HG02885 (cell line): Measurements from ENCODE around the gene CNTN5.
"Not testable (repeated sequence)": the region's sequence is repeated elsewhere in the genome, so short reads cannot be mapped to it uniquely, and the experiment has no call there.

Experiments used
- ATAC-seq: cut with Tn5 transposase; IDR thresholded peaks from one replicate; pipeline ENCODE4 v1.9.1; 2021; ENCODE audit warnings: mild to moderate bottlenecking; ENCODE audit not compliant: unreplicated experiment, poor library complexity

Gene CNTN5

DNA sequence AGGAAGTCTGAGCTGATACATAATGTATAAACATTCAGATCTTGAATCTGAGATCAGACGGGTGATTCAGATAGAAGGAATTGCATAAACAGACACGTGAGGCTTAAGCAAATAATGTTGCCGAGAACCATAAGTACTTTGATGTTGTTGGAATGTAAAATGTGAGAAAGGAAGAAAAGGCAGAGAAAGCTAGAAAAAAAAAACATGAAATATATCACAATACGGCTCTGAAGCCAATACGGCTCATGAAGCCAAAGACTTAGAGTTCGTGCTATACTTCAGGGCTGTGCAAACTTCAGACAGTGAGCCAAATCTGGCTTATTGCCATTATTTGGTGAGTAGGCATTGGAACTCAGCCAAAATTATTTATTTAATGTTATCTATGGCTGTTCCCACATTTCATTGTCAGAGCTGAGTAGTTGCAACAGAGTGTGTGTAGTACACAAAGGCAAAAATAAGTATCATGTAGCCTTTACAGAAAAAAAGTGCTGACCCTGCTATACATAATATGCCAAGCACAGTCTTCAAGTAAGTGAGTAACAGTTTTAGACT, 673.3 kb downstream of the CNTN5 start:
- no peak for ATAC-seq

DNA sequence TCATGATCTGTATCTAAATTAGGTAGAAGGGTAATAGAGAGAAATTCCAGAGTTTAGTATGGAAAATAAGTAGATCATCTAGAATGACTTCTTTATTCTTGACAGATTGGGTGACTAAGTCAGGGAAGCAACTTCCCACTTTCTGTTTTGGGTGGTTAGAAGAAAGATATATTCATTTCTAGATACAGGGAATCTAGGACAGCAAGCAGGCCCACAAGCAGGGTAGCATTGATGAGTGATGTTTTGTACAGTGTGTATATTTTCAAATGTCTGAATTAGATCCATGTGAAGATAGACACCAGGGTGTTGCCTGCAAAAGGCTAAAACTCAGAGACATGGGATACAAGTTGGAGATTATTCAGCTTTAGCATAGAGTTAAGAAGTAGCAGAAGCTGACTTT, 674.4 kb downstream of the CNTN5 start:
- ATAC-seq = no peak

DNA sequence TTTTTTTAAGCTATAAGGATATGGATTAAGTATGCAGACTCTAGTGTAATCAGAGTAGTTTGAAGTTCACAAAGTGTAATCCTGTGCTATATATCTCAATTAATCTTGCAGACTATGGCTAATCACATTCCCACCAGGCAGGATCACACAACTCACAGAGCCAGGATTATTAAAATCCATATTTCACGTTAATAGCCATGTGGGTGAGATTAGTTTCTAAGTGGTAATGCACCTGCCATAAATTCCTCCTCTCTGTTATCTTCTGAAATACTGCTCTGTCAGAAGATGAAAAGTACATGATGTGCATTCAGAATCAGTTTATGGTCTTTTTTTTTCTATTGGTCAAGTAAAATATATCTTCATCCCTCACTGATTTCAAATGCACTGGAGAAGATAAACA, 686.1 kb downstream of the CNTN5 start:
- ATAC-seq = no peak

DNA sequence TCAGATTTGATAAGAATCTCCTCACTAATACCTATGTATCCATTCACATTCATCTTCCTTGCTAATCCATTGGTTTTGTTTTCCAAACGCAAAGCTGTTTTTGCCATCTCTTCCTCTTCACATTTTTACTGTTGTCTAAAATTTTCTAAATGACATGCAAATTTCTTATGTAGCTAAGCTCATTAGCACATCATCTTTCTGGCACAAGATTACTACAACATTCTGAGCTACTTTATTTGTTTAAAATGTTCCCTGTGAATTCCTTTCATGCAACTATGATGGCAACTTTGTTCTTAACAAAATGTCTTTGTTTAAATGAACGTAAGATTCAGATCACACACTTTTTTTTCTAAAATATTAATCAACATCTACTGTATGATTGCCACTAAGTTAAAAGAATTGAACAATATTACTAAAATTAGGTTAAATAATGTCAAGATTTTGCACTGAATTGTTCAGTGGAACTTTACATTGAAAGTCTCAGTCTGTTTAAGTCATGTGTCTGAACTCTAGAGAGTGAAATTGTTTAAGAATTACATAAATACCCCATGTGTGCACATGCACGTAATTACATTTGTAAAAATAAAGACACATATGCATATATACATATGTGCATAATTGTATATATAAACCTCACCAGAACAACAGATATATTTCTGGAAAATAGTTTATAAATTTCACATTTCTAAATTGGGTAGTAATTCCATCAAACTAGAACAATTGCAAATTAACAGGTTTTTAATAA, 688.4 kb downstream of the CNTN5 start:
- no peak for ATAC-seq

DNA sequence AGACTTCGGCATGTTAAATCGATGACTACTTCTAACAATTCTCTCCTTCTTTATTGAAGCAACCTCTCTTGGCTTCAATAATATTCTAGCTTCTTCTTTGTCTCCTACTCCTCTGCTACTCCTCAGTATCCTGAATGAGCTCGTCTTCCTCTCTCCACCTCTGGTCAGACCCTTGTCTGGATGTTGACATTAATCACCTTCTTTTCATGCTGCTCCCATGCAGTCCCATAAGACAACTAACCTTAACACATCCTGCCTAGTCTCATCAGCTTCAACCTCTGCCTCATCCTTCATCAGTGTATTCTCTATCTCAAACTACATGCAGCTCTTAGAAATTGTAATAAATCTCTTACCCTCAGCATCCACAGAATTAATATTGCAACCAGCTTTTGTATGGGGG, 695.6 kb downstream of the CNTN5 start:
- ATAC-seq = no peak

DNA sequence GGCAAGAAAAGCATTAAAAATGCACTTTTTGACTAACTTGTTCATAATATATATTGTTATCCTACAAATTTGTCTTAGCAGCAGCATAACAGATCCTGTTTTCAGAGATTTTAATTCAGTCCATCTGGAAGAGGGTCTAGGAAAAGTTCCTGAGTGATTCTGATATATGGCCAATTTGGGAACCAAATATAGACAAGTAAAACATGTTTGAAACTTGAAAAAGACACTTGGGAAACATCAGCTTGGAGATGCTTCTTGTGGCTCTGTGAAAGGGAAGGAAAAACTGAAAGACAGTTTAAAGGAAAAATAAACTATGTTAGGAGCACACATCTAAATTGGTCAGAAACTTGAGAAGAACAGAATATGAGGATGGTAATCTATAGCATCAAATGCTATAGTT, 697.5 kb downstream of the CNTN5 start:
- ATAC-seq = no peak

DNA sequence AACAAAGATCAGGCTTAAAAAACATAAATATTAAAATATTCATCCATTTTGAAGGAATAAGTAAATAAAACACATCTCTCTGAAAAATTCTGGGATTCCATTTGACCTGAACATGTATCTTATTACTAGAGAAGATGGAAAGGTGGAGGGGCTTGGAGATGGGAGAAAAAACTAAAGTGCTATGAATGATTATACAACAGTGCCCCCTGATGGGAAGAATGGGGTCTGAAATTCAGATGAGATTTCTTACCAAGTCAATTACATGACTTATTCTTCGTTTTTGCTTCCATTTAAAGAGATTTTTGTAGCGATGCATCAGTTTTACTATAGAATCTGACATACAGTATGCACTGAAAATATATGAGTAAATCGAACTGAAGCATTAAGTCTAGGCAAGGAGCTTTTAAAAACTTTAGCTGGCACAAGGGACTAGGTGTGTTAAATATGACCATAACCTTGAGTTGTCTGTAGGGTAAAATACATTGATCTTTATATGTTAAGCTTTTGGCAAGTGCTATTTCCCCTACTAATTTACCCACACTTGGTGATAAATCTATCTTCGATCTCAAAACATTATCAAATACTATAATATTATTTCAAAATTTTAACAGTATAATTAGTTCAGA, 718.8 kb downstream of the CNTN5 start:
- ATAC-seq = no peak

DNA sequence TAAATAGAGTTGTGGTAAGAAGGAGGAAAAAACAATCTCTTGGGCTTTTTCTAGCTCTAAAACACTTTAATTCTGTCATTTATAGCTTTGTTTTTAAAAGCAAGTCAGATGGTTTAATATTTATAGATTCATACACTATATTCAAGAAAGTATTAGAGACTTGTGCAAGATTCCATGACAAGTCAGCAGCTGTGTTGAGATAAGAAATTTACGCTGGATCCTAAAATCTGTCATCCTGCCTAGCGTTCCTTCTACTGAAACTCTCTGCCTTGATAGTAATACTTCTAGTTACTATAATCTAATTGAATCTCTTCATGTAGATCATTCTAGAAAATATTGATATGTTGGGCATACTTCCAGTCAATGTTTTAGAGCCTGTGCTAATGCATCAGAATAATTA, 721.8 kb downstream of the CNTN5 start:
- ATAC-seq = no peak

DNA sequence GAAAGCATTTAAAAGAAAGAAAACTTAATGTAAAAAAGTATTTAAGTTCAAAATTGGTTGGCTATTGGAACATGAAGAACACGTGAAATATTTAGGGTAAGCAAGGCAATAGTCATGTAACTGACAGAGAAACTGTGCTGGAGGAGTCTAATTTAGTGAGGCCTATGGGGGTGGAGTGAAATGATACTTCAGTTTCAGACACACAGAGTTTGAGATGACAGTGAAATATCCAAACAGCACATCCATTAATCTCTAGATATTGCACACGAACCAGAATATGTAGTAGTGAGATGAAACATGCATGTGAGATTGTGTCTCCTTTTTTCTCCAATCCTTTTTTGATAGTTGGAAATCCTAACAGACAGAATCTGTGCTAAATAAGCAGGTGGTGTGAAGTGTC, 739.0 kb downstream of the CNTN5 start:
- ATAC-seq = no peak

DNA sequence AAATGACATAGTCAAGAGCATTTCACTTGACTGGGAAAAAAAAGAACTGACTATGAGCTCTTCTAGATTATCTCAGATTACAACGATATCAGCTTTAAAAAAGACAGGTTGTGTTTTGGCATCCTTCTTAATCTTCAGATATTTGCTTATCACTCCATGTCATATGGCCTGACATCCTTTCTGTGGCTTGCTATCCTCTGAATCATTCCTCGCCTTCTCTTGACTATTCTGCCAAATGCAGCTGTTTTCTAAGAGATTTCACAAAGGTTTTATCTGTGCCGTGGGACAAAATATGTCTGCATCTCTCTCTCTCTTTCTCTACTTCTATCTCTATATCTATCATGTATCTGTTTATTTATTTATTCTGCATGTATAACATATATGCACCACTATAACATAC, 746.1 kb downstream of the CNTN5 start:
- no peak for ATAC-seq

DNA sequence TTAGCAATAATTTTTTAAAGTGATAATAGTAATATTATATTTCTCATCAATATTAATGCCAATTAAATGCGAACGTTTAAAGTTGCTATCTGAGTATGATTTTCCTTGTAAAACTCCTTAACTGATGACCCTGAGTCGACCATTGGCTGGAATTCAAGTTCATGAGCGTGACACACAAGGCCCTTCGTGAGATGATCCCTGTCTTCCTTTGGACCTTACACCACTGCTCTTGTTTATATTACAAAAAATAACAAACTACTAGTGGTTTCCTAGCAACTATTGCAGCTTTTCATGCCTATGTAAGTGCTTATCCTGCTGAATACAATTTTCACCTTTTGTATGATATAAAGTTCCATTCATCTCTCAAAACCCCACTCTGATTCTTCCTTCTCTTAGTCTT, 752.9 kb downstream of the CNTN5 start:
- no peak for ATAC-seq

DNA sequence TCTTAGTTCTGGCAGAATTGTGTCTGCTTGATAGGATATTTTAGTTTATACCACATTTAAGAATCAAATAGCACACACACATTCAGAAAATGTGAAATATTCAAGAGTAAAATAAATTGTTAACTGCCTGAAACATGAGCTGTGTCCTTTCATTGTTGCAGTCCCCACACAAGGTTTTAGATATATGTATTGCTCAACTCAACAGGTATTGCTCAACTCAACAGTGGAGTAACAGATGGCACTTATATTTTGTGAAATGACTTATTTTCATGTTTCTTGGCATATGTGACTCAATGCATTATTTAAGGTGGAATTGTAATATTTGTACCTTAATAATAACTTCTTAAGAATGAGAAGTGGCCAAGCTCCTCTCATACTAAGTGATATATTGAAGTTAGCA, 760.3 kb downstream of the CNTN5 start:
- no peak for ATAC-seq

DNA sequence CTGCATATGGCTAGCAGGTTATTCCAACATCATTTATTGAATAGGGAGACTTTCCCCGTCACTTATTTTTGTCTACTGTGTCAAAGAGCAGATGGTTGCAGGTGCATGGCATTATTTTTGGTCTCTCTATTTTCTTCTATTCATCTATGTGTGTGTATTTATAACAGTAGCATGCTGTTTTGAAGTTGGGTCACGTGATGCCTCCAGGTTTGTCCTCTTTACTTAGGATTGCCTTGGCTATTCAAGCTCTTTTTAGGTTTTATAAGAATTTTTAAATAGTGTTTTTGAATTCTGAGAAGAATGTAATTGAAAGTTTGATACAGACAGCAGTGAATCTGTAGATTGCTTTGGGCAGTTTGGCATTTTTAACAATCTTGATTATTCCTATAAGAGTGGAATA, 770.6 kb downstream of the CNTN5 start:
- ATAC-seq = no peak

DNA sequence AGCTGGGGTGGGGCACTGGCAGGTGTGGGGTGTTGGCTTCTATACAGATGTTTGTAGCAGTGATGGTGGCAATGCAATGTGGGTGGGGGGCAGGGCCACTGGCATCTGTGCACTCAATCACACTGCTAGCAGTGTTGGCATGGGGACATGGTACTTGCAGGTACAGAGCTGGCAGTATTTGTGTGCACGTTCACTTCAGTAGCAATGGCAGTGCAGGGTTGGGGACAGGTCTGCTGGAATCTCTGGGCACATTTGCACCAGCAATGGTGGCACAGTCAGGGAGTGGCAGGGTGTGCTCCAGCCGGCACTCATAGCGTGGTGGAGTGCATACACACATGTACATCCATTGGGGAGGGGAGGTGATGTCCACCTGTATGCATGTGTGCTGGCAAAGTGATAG, 775.2 kb downstream of the CNTN5 start:
- ATAC-seq = no peak

DNA sequence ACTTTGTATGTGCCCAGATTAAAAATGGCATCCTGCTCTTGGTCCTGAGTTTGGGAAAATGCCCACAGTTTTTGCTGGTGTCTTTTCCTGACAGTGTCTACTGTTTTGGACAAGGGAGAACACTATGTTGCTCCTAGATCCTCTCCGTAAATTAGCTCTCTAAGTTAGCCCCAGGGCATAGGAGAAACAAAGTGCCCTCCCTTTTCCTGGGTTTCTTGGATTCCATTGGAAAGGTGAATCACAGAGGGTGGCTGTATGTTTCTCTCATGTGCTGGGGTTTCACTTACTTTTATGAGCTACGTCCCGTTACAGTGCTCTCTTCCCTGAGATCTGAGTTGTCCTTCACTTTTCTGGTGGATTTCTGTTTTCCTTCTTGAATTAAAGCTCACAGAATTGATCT, 782.8 kb downstream of the CNTN5 start:
- no peak for ATAC-seq

DNA sequence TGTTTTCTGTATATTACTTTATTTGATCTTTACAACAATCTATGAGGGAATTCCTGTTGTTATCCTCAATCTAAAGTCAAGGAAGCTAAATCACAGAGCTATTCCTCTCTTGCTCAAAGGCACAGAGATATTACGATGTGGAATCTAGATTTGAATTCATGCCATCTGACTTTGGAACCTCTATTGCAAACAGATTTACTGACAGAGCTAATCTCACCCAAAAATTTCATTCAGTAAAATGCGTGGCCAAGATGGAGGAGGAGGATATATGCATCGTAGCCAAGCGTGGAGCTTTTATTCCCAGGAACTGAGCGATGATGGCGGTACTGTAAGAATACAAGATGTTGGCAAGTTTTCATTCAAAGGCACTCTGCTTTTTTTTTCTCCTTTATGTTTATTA, 791.8 kb downstream of the CNTN5 start:
- no peak for ATAC-seq

DNA sequence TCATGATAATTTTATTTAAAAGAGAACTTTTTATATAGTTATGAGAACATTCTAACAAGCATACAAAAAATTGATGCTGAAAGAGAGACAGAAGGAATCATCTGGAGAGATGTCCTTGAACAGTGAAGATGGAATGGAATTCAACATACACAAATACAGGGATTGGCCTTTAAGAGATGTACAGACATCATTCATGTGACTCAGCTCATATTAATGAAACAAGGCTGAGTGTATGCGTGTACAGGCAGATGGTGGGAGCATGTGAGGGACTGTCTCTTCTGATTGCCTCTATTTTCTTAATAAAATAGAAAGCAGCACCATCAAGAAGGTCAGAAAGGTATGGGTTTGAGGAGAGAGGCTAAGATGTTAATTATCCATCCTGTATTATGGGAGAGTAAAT, 793.3 kb downstream of the CNTN5 start:
- no peak for ATAC-seq

DNA sequence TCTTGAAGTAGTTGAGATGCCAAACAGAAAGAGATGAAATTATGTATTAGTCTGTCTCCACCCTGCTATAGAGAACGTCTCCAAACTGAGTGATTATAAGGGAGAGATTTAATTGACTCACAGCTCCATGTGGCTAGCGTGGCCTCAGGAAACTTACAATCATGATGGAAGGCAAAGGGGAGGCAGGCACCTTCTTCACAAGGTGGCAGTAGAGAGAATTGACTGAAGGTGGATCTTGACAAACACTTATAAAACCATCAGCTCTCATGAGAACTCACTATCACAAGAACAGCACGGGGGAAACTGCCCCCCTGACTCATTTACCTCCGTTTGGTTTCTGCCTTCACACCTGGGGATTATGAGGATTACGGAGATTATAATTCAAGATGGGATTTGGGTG, 794.0 kb downstream of the CNTN5 start:
- no peak for ATAC-seq

DNA sequence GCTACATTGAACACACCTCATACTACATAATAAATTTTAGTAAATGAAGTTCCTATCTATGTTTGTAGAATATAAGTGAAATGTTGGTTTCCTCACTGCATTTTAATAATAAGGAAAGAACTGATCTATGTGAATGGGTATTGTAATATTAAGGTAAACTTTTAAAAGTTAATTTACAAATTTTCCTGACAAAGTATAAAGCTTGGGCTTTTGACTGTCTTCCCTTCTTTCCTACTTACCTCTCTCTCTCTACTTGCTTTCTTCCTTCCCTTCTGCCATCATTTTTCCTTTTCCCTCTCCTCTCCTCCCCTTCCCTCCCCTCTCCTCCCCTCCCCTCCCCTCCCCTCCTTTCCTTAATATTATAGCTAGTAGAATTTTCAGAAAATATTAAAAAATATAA, 798.2 kb downstream of the CNTN5 start:
- no peak for ATAC-seq

DNA sequence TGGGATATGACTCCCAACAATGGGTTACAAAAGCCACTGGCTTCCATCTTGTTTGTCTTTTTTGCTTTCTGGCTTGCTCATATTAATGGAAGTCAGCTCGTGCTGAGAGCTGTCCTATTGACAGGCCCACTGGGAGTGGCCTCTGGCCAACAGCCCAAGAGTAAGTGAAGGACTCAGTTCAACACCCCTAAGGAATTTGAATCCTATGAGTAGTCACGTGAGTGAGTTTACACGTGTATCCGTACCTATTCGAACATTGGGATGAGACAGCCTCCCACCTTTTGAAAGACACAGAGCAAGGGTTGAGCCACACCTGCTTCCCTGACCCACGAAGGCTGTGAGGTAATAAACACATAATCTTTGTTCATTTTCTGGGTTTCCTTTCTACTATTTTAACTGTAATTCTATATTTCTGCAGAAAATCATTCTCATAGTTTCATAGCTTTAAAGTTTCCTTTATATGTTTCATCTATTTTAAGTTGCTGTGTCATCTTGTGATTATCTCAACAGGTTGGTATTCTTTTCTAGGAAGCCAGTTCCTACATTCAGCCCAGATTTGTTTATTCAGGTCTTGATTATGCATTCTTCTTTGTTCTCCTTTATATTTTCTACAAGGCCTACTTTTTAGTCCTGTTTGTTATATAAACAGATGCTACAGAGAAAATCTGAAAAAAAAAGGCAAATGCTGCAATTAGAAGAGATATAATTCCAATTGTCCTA, 802.3 kb downstream of the CNTN5 start:
- ATAC-seq = no peak

DNA sequence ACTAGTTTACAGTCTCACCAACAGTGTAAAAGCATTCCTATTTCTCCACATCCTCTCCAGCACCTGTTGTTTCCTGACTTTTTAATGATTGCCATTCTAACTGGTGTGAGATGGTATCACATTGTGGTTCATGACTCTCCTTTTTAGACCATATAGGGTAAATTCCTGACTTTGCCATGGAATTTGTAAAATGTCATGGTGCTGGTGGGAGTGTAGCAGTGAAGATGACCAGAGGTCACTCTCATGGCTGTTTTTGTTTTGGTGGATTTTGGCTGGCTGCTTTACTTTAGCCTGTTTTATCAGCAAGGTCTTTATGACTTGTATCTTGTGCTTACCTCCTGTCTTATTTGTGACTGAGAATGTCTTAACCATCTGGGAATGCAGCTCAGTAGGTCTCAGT, 816.0 kb downstream of the CNTN5 start:
- ATAC-seq = not testable (repeated sequence)
